ENCODE results near the gene SRP9.
"Not testable (repeated sequence)": the region's sequence is repeated elsewhere in the genome, so short reads cannot be mapped to it uniquely, and the experiment has no call there.

Gene SRP9

GRCh38 chr1:225813214-225813964, 35.8 kb downstream of the SRP9 start:
- in situ Hi-C loops (cut with MboI; ENCODE audit: low sequenced_read_pairs): no loop called here

GRCh38 chr1:225814381-225814780, 36.8 kb downstream of the SRP9 start:
- in situ Hi-C loops (cut with MboI; ENCODE audit: low sequenced_read_pairs): no loop called here

- in situ Hi-C loops (cut with MboI; ENCODE audit: low sequenced_read_pairs): not testable (repeated sequence)
Measured at GRCh38 chr1:225815090-225815489, 37.5 kb downstream of the SRP9 start.

- in situ Hi-C loops (cut with MboI; ENCODE audit: low sequenced_read_pairs): no loop called here
Measured at GRCh38 chr1:225815526-225816178, 38.0 kb downstream of the SRP9 start.

GRCh38 chr1:225816643-225817538, 39.3 kb downstream of the SRP9 start:
- in situ Hi-C loops (cut with MboI; ENCODE audit: low sequenced_read_pairs): no loop called here

GRCh38 chr1:225817611-225818061, 40.0 kb downstream of the SRP9 start:
- in situ Hi-C loops (cut with MboI; ENCODE audit: low sequenced_read_pairs): no loop called here

- in situ Hi-C loops (cut with MboI; ENCODE audit: low sequenced_read_pairs): no loop called here
Measured at GRCh38 chr1:225818229-225818628, 40.6 kb downstream of the SRP9 start.

- in situ Hi-C loops (cut with MboI; ENCODE audit: low sequenced_read_pairs): no loop called here
Measured at GRCh38 chr1:225819346-225820192, 41.9 kb downstream of the SRP9 start.

- in situ Hi-C loops (cut with MboI; ENCODE audit: low sequenced_read_pairs): no loop called here
Measured at GRCh38 chr1:225820522-225821120, 43.0 kb downstream of the SRP9 start.

- in situ Hi-C loops (cut with MboI; ENCODE audit: low sequenced_read_pairs): no loop called here
Measured at GRCh38 chr1:225822655-225823403, 45.2 kb downstream of the SRP9 start.

GRCh38 chr1:225823811-225824261, 46.2 kb downstream of the SRP9 start:
- in situ Hi-C loops (cut with MboI; ENCODE audit: low sequenced_read_pairs): no loop called here

- in situ Hi-C loops (cut with MboI; ENCODE audit: low sequenced_read_pairs): no loop called here
Measured at GRCh38 chr1:225824533-225824941, 46.9 kb downstream of the SRP9 start.

GRCh38 chr1:225825078-225825477, 47.5 kb downstream of the SRP9 start:
- in situ Hi-C loops (cut with MboI; ENCODE audit: low sequenced_read_pairs): no loop called here

- in situ Hi-C loops (cut with MboI; ENCODE audit: low sequenced_read_pairs): no loop called here
Measured at GRCh38 chr1:225825607-225826007, 48.0 kb downstream of the SRP9 start.

- in situ Hi-C loops (cut with MboI; ENCODE audit: low sequenced_read_pairs): no loop called here
Measured at GRCh38 chr1:225827076-225827475, 49.5 kb downstream of the SRP9 start.

GRCh38 chr1:225828706-225829345, 51.2 kb downstream of the SRP9 start:
- in situ Hi-C loops (cut with MboI; ENCODE audit: low sequenced_read_pairs): no loop called here

GRCh38 chr1:225830841-225831240, 53.2 kb downstream of the SRP9 start:
- in situ Hi-C loops (cut with MboI; ENCODE audit: low sequenced_read_pairs): no loop called here

- in situ Hi-C loops (cut with MboI; ENCODE audit: low sequenced_read_pairs): no loop called here
Measured at GRCh38 chr1:225834417-225835329, 57.0 kb downstream of the SRP9 start.
